ENCODE results near the gene PGS1. TPM values are rescaled to one million over a fixed set of nuclear protein-coding genes. Genes with fewer than 3 reads are reported as not detected.
A peak's percentile ranks its signal among the peaks of the same experiment; 100 is the strongest.

Gene PGS1
- polyA plus RNA-seq, 3 donors, result 26.0 to 87.1 (median 28.0) TPM

GRCh38 chr17:78448356-78448993, 70.0 kb downstream of the PGS1 start:
- Histone ChIP-seq H3K4me3 (replicated peaks in 1 of 3; ENCODE audit: low read depth in 2 of 3, low read length in 3 of 3) (no peak overlapping the region), H3K79me2 (ENCODE audit: insufficient read depth, low read length) (no peaks in the 10 kb centered on the region), H3K9ac (ENCODE audit: insufficient read depth, low read length, poor library complexity, severe bottlenecking) (no peak overlapping the region), H2AFZ (ENCODE audit: insufficient read depth, low read depth, low read length, poor library complexity, severe bottlenecking) (no peak overlapping the region), H3K27me3 (ENCODE audit: control insufficient read depth in 2 of 2, insufficient read depth in 2 of 2, low read length in 2 of 2) (no peaks in the 10 kb centered on the region), H3K9me3 (replicated peaks in 1 of 2; ENCODE audit: control insufficient read depth in 1 of 2, insufficient read depth in 1 of 2, low read length in 2 of 2) (peaks cover 0 to 3% of the 10 kb centered on the region in 2 donors), H3K27ac (ENCODE audit: low read depth in 1 of 2, low read length in 2 of 2) (no peak overlapping the region), H3K4me1 (ENCODE audit: control insufficient read depth in 1 of 2, insufficient read depth in 2 of 2, low read length in 2 of 2) (peaks cover 11 to 16% of the 10 kb centered on the region in 2 donors), H4K20me1 (ENCODE audit: insufficient read depth, low read length) (no peaks in the 10 kb centered on the region), H3K36me3 (replicated peaks in 1 of 2; ENCODE audit: control insufficient read depth in 1 of 2, insufficient read depth in 2 of 2, low read length in 2 of 2) (no peaks in the 10 kb centered on the region), H3K4me2 (replicated peaks; ENCODE audit: extremely low read depth, low read length, poor library complexity, severe bottlenecking) (no peak overlapping the region)
- WGBS (ENCODE audit: insufficient coverage), result no CpG with 5 or more reads among the region's 5 CpGs
- Mint-ChIP-seq H3K27me3 (ENCODE audit: low read depth in 3 of 3) (peaks cover 0 to 3% (median 1%) of the 10 kb centered on the region in 3 donors), H3K9me3 (peaks cover 0 to 4% (median 2%) of the 10 kb centered on the region in 7 donors), H3K4me3 (no peak overlapping the region), H3K27ac (peak overlapping the region in 4 of 7 donors; percentile 5 to 83 (median 70)), H3K4me1 (peaks cover 22% of the 10 kb centered on the region), H3K36me3 (peaks cover 0 to 2% of the 10 kb centered on the region in 2 donors)
- intact Hi-C loops (cut with micrococcal nuclease), result no loop called here
- DNase-seq, result peak in 2 of 3 donors; percentile 40 to 53
- TF ChIP-seq, protein P1, sequence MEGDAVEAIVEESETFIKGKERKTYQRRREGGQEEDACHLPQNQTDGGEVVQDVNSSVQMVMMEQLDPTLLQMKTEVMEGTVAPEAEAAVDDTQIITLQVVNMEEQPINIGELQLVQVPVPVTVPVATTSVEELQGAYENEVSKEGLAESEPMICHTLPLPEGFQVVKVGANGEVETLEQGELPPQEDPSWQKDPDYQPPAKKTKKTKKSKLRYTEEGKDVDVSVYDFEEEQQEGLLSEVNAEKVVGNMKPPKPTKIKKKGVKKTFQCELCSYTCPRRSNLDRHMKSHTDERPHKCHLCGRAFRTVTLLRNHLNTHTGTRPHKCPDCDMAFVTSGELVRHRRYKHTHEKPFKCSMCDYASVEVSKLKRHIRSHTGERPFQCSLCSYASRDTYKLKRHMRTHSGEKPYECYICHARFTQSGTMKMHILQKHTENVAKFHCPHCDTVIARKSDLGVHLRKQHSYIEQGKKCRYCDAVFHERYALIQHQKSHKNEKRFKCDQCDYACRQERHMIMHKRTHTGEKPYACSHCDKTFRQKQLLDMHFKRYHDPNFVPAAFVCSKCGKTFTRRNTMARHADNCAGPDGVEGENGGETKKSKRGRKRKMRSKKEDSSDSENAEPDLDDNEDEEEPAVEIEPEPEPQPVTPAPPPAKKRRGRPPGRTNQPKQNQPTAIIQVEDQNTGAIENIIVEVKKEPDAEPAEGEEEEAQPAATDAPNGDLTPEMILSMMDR (IDR thresholded peaks at IDR 0.05), result peak; percentile 50

DNA sequence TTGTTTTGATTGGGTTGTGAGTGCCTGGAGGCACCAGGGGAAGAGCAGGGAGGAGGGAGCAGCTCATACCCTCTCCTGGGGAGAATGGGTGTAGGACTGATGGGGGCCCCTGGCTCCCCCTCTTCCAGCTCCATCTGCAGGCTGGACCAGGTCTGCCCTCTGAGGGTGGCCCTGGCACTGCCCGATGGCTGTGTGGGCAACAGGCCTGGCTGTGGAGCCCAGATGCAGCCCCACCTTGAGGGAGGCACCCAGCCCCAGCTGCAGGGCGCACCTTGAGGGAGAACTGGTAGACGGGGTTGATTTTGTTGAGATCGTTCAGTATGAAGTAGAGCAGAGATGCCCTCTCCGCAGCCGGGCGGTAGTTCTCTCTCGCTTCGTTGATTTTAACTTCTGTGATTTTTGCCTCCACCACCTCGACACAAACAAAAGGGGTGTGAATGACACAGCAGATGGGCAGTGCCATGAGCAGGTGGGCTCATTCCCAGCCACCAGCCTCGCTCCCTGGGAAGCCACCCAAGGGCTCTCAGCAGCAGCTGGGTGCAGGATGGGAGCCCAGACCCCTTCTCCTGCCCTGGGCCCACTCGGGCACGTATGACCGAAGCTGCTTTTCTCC, 71.6 kb downstream of the PGS1 start:
- TF ChIP-seq, protein P1 (IDR thresholded peaks at IDR 0.05), result no peak
- H3K27me3 ChIP-seq (ENCODE audit: control insufficient read depth in 2 of 2, insufficient read depth in 2 of 2, low read length in 2 of 2), result no peaks in the 10 kb centered on the region
- no peak for DNase-seq
- H3K27me3 Mint-ChIP-seq (ENCODE audit: low read depth in 3 of 3), result peaks cover 1 to 5% (median 4%) of the 10 kb centered on the region in 3 donors
- H3K9me3 ChIP-seq (replicated peaks in 1 of 2; ENCODE audit: control insufficient read depth in 1 of 2, insufficient read depth in 1 of 2, low read length in 2 of 2), result peaks cover 0 to 3% of the 10 kb centered on the region in 2 donors
- intact Hi-C loops (cut with micrococcal nuclease), result no loop called here
- no peaks in the 10 kb centered on the region for H3K36me3 ChIP-seq (replicated peaks in 1 of 2; ENCODE audit: control insufficient read depth in 1 of 2, insufficient read depth in 2 of 2, low read length in 2 of 2)
- H3K4me3 ChIP-seq (replicated peaks in 1 of 3; ENCODE audit: low read depth in 2 of 3, low read length in 3 of 3), result no peak overlapping the region
- H2AFZ ChIP-seq (ENCODE audit: insufficient read depth, low read depth, low read length, poor library complexity, severe bottlenecking), result no peak overlapping the region
- H3K36me3 Mint-ChIP-seq, result peaks cover 0 to 2% of the 10 kb centered on the region in 2 donors
- H3K27ac Mint-ChIP-seq, result peak overlapping the region in 2 of 7 donors; percentile 2 to 77
- H3K9ac ChIP-seq (ENCODE audit: insufficient read depth, low read length, poor library complexity, severe bottlenecking), result no peak overlapping the region
- H3K79me2 ChIP-seq (ENCODE audit: insufficient read depth, low read length), result no peaks in the 10 kb centered on the region
- no peak overlapping the region for H3K4me3 Mint-ChIP-seq
- peaks cover 6 to 8% of the 10 kb centered on the region in 2 donors for H3K4me1 ChIP-seq (ENCODE audit: control insufficient read depth in 1 of 2, insufficient read depth in 2 of 2, low read length in 2 of 2)
- H3K27ac ChIP-seq (ENCODE audit: low read depth in 1 of 2, low read length in 2 of 2), result no peak overlapping the region
- H3K9me3 Mint-ChIP-seq, result peaks cover 0 to 4% (median 2%) of the 10 kb centered on the region in 7 donors
- no peaks in the 10 kb centered on the region for H4K20me1 ChIP-seq (ENCODE audit: insufficient read depth, low read length)
- 93% methylated on average over 10 of the region's 14 CpGs for WGBS (ENCODE audit: insufficient coverage)
- peaks cover 17% of the 10 kb centered on the region for H3K4me1 Mint-ChIP-seq
- no peak overlapping the region for H3K4me2 ChIP-seq (replicated peaks; ENCODE audit: extremely low read depth, low read length, poor library complexity, severe bottlenecking)

Data from CD14-positive monocyte (primary cell).